ENCODE measurements around the gene CDC42.
A peak's percentile ranks its signal among the peaks of the same experiment; 100 is the strongest.

The CDC42 gene

DNA sequence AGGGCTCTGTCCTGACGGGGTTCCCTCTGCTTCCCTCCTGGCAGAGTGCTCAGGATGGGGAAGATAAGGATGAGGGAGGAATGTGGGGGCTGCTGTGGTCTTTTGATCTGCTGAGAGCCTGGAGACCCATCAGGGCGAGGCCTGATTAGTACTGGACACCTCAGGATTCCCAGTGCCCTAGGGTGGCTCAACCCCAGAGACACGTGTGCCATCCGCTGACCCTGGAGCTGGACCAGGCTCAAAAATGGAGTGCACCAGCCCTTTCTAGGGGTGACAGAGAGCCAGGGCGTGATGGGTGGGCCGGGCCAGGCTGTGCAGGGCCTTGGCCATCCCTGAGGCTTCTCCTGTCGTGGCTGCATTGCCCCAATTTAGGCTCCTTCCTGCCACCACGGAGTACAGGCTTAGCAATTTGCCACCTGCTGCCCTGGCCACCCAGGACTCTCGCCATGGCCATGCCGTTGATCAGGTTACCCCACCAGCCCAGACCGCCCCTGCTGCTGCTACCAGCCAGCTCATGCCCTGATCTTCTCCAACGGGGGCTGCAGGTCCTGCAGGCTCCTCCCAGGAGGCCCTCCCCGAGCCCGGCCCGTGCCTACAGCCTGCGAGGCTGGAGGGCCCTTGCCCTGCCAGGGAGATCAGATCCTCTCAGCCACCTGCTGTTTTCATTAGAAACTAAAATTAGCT, 80.9 kb downstream of the CDC42 start:
- DNase-seq (ENCODE audit: insufficient read length, low spot score) (no peak), FAIRE-seq (no peak)
- TF ChIP-seq POU2F2 (IDR thresholded peaks at IDR 0.05; ENCODE audit: low read depth, low read length): no peak
- no peak for TF ChIP-seq POLR2AphosphoS5 (IDR thresholded peaks at IDR 0.05; ENCODE audit: low read depth, low read length)
- no peak for TF ChIP-seq TAF1 (IDR thresholded peaks at IDR 0.05; ENCODE audit: low read depth, low read length)
- no peak for TF ChIP-seq POLR2A (IDR thresholded peaks at IDR 0.05; ENCODE audit: low read depth, low read length)
- TF ChIP-seq PAX5 (IDR thresholded peaks at IDR 0.05; ENCODE audit: insufficient read depth, low read length, severe bottlenecking): no peak
- no peak for TF ChIP-seq SPI1 (IDR thresholded peaks at IDR 0.05; ENCODE audit: low read depth, low read length)

DNA sequence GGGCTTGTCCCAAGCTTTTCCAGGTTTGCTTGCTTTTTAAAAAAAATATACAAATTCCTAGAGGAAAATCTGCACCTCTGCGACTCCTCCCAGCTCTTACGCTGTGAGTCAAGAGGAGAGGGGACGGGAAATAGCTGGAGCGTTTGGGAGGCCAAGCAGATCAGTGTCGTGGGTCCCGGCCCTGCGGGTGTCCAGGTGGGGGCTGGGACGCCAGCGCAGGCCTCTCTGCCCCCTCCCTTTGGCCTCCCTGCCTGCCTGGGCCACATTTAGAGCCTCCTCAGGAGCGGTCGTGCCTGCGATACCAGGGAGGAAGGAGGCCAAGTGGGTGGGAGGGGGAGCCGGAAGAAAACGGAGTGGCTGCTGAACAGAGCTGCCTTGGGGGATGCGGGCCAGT, 81.4 kb downstream of the CDC42 start:
- no peak for TF ChIP-seq PAX5 (IDR thresholded peaks at IDR 0.05; ENCODE audit: insufficient read depth, low read length, severe bottlenecking)
- no peak for TF ChIP-seq POLR2AphosphoS5 (IDR thresholded peaks at IDR 0.05; ENCODE audit: low read depth, low read length)
- no peak for TF ChIP-seq POU2F2 (IDR thresholded peaks at IDR 0.05; ENCODE audit: low read depth, low read length)
- TF ChIP-seq TAF1 (IDR thresholded peaks at IDR 0.05; ENCODE audit: low read depth, low read length): no peak
- no peak for TF ChIP-seq POLR2A (IDR thresholded peaks at IDR 0.05; ENCODE audit: low read depth, low read length)
- no peak for TF ChIP-seq SPI1 (IDR thresholded peaks at IDR 0.05; ENCODE audit: low read depth, low read length)
- DNase-seq (ENCODE audit: insufficient read length, low spot score): no peak
- FAIRE-seq: no peak

DNA sequence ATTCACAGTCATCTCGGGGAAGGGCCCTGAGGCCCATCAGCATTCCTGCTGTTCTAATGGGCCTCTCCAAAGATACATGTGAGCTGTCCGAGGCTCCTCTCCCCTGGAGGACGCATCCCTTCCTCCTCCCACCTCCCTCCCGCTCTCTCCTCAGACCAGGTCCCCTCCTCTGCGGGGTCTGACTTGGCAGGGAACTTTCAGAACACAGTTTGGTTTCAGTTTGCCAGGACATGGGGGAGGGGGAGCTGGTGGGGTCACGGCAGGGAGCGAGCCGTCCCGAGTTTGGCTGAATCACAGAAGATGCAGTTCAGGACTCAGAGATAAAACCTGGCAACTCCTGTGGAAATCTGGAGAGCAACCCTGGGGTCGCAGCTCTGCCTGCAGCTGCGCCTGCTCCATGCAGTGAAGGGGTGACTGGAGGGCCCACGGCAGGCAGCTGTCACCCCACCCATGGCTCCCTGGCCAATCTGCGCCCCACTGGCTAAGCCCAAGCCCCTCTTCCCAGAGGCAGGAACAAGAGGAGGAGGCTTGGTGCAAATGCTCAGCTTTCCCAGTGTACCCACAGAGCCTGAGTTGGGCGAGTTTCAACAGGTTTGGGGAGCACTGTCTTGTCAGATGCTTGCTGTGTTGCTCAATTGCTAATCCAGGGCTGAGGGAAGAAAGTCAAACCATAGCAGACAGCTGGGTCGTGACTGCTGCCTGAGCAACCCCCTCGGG, 84.7 kb downstream of the CDC42 start:
- no peak for TF ChIP-seq SPI1 (IDR thresholded peaks at IDR 0.05; ENCODE audit: low read depth, low read length)
- DNase-seq (ENCODE audit: insufficient read length, low spot score) (no peak), FAIRE-seq (peak; percentile 52)

GRCh38 chr1:22139066-22139594, 86.6 kb downstream of the CDC42 start:
- no peak for TF ChIP-seq PAX5 (IDR thresholded peaks at IDR 0.05; ENCODE audit: insufficient read depth, low read length, severe bottlenecking)
- TF ChIP-seq POLR2A (IDR thresholded peaks at IDR 0.05; ENCODE audit: low read depth, low read length): no peak
- no peak for TF ChIP-seq SPI1 (IDR thresholded peaks at IDR 0.05; ENCODE audit: low read depth, low read length)
- TF ChIP-seq POU2F2 (IDR thresholded peaks at IDR 0.05; ENCODE audit: low read depth, low read length): no peak
- no peak for TF ChIP-seq POLR2AphosphoS5 (IDR thresholded peaks at IDR 0.05; ENCODE audit: low read depth, low read length)
- TF ChIP-seq TAF1 (IDR thresholded peaks at IDR 0.05; ENCODE audit: low read depth, low read length): no peak
- DNase-seq (ENCODE audit: insufficient read length, low spot score) (no peak), FAIRE-seq (no peak)

- no peak for TF ChIP-seq POLR2AphosphoS5 (IDR thresholded peaks at IDR 0.05; ENCODE audit: low read depth, low read length)
- TF ChIP-seq SPI1 (IDR thresholded peaks at IDR 0.05; ENCODE audit: low read depth, low read length): no peak
- TF ChIP-seq PAX5 (IDR thresholded peaks at IDR 0.05; ENCODE audit: insufficient read depth, low read length, severe bottlenecking): no peak
- no peak for TF ChIP-seq POLR2A (IDR thresholded peaks at IDR 0.05; ENCODE audit: low read depth, low read length)
- no peak for TF ChIP-seq TAF1 (IDR thresholded peaks at IDR 0.05; ENCODE audit: low read depth, low read length)
- no peak for TF ChIP-seq POU2F2 (IDR thresholded peaks at IDR 0.05; ENCODE audit: low read depth, low read length)
- DNase-seq (ENCODE audit: insufficient read length, low spot score) (no peak), FAIRE-seq (no peak)
These were observed 87.3 kb downstream of the CDC42 start for GRCh38 chr1:22139817-22140216.
